Upper lobe of left lung (tissue), 4 donors: ENCODE data around the gene DLGAP5.

Source experiments
- POLR2A ChIP-seq, 4 donors: fragments of 450-650 bp; IDR thresholded peaks; one replicate each; pipeline ENCODE4 v1.5.1; 2016 to 2017; ENCODE audit warnings: antibody characterized with exemption in 4 of 4, mild to moderate bottlenecking in 2 of 4
- POLR2AphosphoS5 ChIP-seq, 2 donors: sonication (generic); formaldehyde crosslinking; IDR thresholded peaks; one replicate each; pipeline ENCODE4 v1.5.1; 2017; ENCODE audit warnings: antibody characterized with exemption in 2 of 2
- TF ChIP-seq, protein P1 (sequence below), 6 experiments: fragments of 450-650 bp in 4 of 6; fragments of 200-600 bp in 2 of 6; sonication (generic) in 2 of 6; IDR thresholded peaks; one replicate each; pipeline ENCODE4 v1.5.1; 2016 to 2019; ENCODE audit warnings: antibody characterized with exemption in 6 of 6

DNA sequence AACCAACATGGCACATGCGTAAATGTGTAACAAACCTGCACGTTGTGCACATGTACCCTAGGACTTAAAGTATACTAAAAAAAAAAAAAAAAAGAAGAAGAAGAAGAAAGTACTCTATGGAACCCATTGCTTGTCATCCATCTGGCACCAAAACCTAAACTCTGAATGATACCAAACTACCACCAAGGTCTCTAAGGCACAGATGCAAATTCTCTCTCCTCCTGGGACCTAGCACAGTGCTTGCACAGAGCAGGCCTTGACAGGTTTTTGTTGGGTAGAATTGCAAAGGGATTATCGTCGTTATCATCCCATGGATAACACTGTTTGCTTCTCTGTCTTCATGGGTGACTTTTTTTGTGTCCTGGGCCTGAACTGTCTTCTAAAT is 75.5 kb downstream of the DLGAP5 start:
- TF ChIP-seq, protein P1, sequence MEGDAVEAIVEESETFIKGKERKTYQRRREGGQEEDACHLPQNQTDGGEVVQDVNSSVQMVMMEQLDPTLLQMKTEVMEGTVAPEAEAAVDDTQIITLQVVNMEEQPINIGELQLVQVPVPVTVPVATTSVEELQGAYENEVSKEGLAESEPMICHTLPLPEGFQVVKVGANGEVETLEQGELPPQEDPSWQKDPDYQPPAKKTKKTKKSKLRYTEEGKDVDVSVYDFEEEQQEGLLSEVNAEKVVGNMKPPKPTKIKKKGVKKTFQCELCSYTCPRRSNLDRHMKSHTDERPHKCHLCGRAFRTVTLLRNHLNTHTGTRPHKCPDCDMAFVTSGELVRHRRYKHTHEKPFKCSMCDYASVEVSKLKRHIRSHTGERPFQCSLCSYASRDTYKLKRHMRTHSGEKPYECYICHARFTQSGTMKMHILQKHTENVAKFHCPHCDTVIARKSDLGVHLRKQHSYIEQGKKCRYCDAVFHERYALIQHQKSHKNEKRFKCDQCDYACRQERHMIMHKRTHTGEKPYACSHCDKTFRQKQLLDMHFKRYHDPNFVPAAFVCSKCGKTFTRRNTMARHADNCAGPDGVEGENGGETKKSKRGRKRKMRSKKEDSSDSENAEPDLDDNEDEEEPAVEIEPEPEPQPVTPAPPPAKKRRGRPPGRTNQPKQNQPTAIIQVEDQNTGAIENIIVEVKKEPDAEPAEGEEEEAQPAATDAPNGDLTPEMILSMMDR (IDR thresholded peaks at IDR 0.05): no peak
- no peak for TF ChIP-seq POLR2A (IDR thresholded peaks at IDR 0.05)
- TF ChIP-seq POLR2AphosphoS5 (IDR thresholded peaks at IDR 0.05): no peak
